Measurements from ENCODE around the gene VSIG1.

DNA sequence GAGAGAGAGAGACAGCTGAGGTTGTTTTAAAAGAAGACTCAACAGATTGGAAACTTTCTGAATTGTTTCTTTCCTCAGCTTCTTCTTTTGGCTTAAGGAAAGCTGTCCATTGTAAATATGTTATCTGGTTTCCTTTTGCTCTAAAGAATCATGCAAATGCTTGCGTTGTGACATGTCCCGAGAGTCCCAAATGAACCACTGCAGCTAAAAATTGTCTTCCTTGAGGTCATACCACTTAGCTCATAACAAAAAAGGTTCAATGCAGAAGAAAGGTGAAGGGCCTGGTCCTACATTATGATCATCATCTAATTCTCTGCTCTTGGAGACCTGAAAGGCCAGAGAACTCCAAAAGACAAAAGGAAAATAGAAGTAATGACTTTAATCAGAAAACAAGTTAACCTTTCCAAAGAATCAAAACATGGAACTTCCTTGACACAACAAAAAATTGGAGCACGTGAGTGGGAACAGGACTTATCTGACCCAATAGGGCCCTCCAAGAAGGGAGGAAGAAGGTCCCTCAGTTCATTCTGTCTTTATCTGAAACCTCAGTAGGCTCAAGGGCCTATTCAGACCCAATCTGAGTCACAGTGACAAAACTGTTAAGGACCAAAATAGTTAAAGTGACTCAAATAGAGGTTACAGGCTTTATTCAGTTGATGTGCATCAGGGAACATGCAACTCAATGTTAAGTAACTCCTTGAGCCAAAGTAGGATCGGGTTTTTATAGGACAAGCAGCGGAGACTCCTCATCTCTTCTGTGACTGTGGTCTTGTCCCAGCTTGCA lies 14.7 kb upstream of the VSIG1 start:
- TF ChIP-seq, protein P1, sequence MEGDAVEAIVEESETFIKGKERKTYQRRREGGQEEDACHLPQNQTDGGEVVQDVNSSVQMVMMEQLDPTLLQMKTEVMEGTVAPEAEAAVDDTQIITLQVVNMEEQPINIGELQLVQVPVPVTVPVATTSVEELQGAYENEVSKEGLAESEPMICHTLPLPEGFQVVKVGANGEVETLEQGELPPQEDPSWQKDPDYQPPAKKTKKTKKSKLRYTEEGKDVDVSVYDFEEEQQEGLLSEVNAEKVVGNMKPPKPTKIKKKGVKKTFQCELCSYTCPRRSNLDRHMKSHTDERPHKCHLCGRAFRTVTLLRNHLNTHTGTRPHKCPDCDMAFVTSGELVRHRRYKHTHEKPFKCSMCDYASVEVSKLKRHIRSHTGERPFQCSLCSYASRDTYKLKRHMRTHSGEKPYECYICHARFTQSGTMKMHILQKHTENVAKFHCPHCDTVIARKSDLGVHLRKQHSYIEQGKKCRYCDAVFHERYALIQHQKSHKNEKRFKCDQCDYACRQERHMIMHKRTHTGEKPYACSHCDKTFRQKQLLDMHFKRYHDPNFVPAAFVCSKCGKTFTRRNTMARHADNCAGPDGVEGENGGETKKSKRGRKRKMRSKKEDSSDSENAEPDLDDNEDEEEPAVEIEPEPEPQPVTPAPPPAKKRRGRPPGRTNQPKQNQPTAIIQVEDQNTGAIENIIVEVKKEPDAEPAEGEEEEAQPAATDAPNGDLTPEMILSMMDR (optimal IDR thresholded peaks at IDR 0.05 in 1 of 3, IDR thresholded peaks at IDR 0.05 in 1 of 3, conservative IDR thresholded peaks at IDR 0.05 in 1 of 3; ENCODE audit: extremely low read depth in 1 of 3, insufficient read depth in 2 of 3, low read length in 3 of 3) = no peak
- TF ChIP-seq EZH2 (IDR thresholded peaks at IDR 0.05; ENCODE audit: low read length) = no peak
